NB4 (cell line): ENCODE measurements around the gene DRAP1.
A peak's percentile ranks its signal among the peaks of the same experiment; 100 is the strongest.

Source experiments
- DNase-seq: peaks from one replicate; pipeline ENCODE4 v3.0.0; 2010; ENCODE audit warnings: low read depth
- H3K4me3 ChIP-seq: one replicate; pipeline ENCODE4 v1.5.1; 2011; ENCODE audit warnings: mild to moderate bottlenecking, low read depth, low read length, moderate library complexity
- MYC ChIP-seq: IDR thresholded peaks from 2 replicates; pipeline ENCODE4 v1.6.1; 2011; ENCODE audit warnings: low read depth, low read length
- POLR2A ChIP-seq: IDR thresholded peaks from 2 replicates; pipeline ENCODE4 v1.6.1; 2011; ENCODE audit warnings: mild to moderate bottlenecking; ENCODE audit not compliant: insufficient read length; ENCODE audit errors: extremely low read depth
- TF ChIP-seq, protein P1 (sequence below): IDR thresholded peaks from 2 replicates; pipeline ENCODE4 v1.6.1; 2011; ENCODE audit warnings: low read depth, low read length
- TF ChIP-seq, protein P2 (sequence below): IDR thresholded peaks from one replicate; pipeline ENCODE4 v1.5.1; 2012; ENCODE audit warnings: low read depth, low read length

Gene DRAP1

DNA sequence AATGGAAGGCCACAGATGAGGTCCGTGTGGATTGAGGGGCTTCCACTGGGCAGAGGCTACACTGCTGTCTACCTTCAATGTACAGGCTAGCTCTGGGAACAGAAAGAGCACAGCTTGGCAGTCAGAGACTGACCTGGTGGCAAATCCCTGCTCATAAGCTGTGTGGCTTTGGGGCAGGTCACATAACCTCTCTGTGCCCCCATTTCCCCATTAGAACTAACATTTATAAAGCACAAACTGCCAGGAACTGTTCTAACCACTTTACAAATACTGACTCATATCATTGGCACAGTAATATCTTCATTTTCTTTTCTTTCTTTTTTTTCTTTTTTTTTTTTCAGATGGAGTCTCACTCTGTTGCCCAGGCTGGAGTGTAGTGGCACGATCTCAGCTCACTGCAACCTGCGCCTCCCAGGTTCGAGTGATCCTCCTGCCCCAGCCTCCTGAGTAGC is 22.2 kb upstream of the DRAP1 start:
- no peak for DNase-seq
- no peak overlapping the region for H3K4me3 ChIP-seq
- TF ChIP-seq MYC (no peak), POLR2A (no peak)
- TF ChIP-seq, protein P1, sequence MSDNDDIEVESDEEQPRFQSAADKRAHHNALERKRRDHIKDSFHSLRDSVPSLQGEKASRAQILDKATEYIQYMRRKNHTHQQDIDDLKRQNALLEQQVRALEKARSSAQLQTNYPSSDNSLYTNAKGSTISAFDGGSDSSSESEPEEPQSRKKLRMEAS = no peak
- TF ChIP-seq, protein P2, sequence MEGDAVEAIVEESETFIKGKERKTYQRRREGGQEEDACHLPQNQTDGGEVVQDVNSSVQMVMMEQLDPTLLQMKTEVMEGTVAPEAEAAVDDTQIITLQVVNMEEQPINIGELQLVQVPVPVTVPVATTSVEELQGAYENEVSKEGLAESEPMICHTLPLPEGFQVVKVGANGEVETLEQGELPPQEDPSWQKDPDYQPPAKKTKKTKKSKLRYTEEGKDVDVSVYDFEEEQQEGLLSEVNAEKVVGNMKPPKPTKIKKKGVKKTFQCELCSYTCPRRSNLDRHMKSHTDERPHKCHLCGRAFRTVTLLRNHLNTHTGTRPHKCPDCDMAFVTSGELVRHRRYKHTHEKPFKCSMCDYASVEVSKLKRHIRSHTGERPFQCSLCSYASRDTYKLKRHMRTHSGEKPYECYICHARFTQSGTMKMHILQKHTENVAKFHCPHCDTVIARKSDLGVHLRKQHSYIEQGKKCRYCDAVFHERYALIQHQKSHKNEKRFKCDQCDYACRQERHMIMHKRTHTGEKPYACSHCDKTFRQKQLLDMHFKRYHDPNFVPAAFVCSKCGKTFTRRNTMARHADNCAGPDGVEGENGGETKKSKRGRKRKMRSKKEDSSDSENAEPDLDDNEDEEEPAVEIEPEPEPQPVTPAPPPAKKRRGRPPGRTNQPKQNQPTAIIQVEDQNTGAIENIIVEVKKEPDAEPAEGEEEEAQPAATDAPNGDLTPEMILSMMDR = no peak

- no peak for TF ChIP-seq POLR2A
- TF ChIP-seq, protein P2 = no peak
- TF ChIP-seq, protein P1 = no peak
- TF ChIP-seq MYC = no peak
- peak overlapping the region; percentile 90 for H3K4me3 ChIP-seq
- DNase-seq = no peak
Observed at GRCh38 chr11:65898656-65899355, 20.4 kb upstream of the DRAP1 start.

- peak overlapping the region; percentile 90 for H3K4me3 ChIP-seq
- DNase-seq = peak; percentile 91
- TF ChIP-seq MYC = peak; percentile 98
- TF ChIP-seq, protein P2 = no peak
- peak; percentile 37 for TF ChIP-seq POLR2A
- TF ChIP-seq, protein P1 = peak; percentile 98
Observed at GRCh38 chr11:65899356-65900124, 19.7 kb upstream of the DRAP1 start.

- H3K4me3 ChIP-seq = peak within 1 kb of the TSS; percentile 90
- peak; percentile 97 for DNase-seq
- TF ChIP-seq MYC (peak; percentile 81), POLR2A (peak; percentile 95)
- TF ChIP-seq, protein P1 = peak; percentile 68
- TF ChIP-seq, protein P2 = no peak
Observed at GRCh38 chr11:65900125-65900898, 18.9 kb upstream of the DRAP1 start, which contains the start of gene FOSL1. TSS of gene FOSL1 (minus strand) at chr11:65900388. CDS start at chr11:65900339, 49 bp downstream.

- DNase-seq = no peak
- no peak overlapping the region for H3K4me3 ChIP-seq
- TF ChIP-seq, protein P2 = no peak
- TF ChIP-seq MYC (no peak), POLR2A (no peak)
- TF ChIP-seq, protein P1 = no peak
Observed at GRCh38 chr11:65900899-65901180, 18.4 kb upstream of the DRAP1 start.
